HG02763 (cell line): ENCODE data around the gene CCDC187.
"Not testable (repeated sequence)": the region's sequence is repeated elsewhere in the genome, so short reads cannot be mapped to it uniquely, and the experiment has no call there.

ENCODE experiments used
- ATAC-seq: cut with Tn5 transposase; IDR thresholded peaks from one replicate; pipeline ENCODE4 v1.9.1; 2021; ENCODE audit warnings: mild to moderate bottlenecking, moderate library complexity; ENCODE audit not compliant: unreplicated experiment

CCDC187 gene

DNA sequence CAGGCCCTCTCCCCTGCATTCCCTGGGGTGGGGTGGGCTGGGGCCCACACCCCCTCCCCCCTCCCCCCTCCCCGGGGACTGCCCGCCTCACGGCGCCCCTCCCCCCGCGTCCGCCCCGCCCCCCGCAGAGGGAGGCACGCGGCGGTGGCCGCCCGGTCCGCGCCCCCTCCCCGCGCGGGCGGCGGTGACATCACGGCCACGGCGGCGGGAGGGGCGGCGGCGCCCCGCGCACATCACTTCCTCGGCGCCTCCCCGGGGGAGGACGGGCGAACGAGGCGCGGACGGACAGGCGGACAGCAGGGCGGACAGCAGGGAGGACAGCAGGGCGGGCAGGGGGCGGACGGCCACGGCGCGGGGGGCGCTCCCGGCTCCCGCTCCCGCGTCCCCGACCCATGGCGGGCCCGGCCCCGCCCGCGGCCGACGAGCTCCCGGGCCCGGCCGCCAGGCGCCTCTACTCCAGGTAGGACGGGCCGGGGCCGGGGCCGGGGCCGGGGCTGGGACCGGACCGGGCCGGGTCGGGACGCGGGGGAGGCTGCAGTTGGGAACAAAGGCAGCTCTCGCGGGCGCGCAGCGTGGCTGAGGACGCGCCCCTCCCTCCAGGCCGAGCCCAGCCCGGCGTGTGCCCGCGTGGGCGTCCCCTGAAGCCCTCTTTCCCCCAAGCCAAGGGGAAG lies 23.5 kb upstream of the CCDC187 start, which contains the start of gene GPSM1:
TSS of gene GPSM1 (plus strand) at position 236 of the 671 bp plus-strand sequence. CDS start at position 393, 157 bp downstream.
- no peak for ATAC-seq

DNA sequence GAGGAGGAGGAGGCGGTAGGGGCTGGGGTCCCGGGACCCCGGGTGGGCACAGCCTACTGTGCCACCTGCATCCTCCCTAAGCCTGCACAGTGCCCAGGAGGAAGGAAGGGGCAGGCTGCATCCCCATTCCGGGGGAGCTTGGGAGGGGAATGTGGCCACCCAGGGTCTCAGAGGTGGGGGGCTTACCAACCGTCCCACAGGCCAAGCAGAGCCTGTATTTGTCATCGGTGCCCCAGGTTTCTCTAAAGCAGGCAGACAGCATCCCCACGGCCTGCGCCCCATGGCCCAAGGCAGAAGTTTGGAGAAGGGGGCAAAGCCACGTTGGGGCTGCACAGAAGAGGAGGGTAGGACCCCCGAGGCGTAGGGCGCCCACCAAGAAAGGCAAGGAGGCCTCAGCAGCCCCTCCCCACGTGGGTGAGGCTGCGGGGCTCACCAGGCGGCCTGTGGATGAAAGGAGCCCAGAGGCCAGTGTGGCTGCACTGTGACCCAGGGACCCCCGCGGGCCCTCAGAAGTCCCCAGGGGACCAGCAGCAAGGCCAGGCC lies 22.9 kb upstream of the CCDC187 start:
- no peak for ATAC-seq

DNA sequence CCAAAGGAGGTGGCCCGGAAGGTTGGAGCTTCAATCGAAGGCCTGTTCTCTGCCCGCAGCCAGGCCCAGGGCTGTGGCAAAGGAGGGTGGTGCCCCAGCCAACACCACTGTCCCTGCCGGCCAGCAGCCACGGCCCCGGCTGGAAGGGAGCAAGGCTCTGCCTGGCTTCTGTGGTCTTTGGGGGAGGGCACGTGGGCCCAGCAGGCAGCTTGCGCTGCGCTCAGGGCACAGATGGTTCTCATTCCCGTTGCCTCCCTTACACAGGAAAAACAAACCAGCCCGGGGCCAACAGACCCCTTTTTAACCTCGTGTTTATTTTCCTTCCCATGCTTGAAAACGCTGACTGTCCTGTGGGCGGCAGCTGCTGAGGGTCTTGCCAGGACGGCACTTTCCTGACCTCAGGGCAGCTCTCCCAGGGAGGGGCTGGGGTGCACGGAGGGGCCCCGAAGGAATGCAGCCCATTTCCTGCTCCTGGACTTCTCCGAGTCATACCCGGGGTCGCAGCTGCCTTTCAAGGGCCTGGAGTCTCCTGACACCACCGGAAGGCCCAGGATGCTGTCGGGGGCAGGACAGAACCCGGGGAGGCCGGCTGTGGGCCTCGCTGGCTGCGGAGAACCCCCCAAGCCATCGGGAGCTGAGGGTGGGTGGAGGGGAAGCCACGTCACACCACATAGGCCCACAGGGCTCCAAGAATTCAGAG lies 22.3 kb upstream of the CCDC187 start:
- ATAC-seq: no peak

- ATAC-seq: no peak
Observed at GRCh38 chr9:136325358-136325757, 21.5 kb upstream of the CCDC187 start.

- no peak for ATAC-seq
Observed at GRCh38 chr9:136324501-136325300, 20.8 kb upstream of the CCDC187 start.

- no peak for ATAC-seq
Observed at GRCh38 chr9:136323371-136323789, 19.5 kb upstream of the CCDC187 start.

DNA sequence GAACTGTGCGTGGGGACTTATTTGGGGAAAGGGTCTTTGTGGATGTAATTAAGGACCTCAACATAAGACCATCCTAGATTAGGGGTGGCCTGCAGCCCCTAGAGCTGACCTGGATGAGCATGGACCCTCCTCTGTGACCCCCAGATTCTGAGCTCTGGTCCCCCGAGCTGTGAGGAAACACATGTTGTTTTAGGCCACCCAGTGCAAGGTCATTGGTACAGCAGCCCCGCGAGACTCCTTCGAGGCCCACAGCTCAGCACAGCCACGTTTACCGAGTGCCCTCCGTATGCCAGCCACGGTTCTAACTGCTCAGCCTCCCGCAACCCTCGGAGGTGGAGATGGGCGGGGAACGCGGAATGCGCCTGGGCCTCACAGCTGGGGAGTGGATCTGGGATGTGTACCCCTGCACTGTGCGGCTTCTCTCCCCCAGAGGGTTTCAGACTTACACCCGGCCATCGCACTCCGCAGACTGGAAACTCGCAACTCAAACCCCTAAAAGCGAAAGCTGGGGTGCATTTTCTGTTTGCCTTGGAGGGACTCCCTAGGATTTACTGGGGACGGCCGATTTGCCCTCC lies 18.9 kb upstream of the CCDC187 start:
- no peak for ATAC-seq

GRCh38 chr9:136321561-136321960 lies 17.7 kb upstream of the CCDC187 start:
- no peak for ATAC-seq

- ATAC-seq: not testable (repeated sequence)
Observed at GRCh38 chr9:136320972-136321371, 17.1 kb upstream of the CCDC187 start.

DNA sequence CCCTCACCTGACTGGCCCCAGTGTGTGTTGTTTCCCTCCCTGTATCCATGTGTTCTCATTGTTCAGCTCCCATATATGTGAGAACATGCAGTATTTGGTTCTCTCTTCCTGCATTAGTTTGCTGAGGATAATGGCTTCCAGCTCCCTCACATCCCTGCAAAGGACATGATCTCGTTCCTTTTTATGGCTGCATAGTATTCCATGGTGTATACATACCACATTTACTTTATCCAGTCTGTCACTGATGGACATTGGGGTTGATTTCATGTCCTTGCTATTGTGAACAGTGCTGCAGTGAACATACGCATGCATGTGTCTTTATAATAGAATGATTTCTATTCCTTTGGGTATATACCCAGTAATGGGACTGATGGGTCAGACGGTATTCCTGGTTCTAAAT lies 16.1 kb upstream of the CCDC187 start:
- not testable (repeated sequence) for ATAC-seq

- not testable (repeated sequence) for ATAC-seq
Observed at GRCh38 chr9:136319244-136319643, 15.3 kb upstream of the CCDC187 start.

DNA sequence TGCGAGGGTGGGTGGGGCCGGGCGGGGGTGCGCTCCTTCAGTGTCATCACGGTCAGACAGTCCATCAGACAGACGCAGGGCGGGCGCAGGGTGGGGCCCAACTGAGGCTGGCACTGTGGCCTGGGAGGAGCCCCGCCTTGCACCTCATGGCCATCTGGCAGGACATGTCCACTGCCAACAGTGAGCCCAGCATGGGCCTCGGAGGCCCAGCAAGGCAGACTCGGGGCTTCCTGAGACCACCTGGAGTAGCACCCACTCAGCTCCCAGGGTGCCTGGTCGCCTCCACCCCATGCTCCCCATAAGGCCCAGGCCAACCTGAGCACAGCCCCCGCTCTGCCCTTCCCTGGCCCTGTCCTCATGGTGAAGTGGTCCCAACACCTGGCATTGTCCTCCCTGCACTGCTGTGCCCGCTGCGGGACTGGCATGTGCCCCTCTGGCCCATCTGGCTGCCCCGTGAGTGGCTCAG lies 14.9 kb upstream of the CCDC187 start:
- no peak for ATAC-seq

DNA sequence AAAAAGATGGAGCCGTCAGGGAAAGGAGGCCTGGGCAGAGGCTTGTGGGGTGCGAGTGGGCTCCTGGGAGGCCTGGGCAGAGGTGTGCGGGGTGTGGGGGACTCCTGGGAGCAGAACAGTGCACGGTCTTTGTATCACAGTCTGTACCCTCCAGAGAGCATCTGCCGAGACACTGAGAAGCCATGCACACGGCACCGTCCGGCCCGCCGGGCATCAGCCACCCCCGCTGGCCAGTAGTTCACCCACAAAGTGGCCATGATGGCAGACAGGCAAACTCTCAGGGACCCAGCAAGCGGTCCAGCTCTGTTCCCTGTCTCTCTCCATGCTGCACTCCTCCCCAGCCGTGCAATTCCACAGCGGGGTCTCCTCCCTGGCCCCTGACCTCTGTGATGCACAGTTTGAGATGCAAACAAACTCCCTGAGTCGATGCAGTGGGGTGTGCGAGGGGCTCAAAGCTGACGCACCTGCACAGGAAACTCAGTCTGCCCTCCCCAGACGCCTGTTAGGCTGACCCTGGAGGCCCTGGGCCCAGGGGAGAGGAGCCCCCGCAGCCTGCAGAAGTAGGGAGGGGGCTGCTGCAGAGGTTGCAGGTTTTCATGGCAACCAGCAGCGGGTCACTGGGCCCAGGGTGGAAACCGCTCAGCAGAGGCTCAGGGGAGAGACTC lies 14.3 kb upstream of the CCDC187 start:
- ATAC-seq: no peak

DNA sequence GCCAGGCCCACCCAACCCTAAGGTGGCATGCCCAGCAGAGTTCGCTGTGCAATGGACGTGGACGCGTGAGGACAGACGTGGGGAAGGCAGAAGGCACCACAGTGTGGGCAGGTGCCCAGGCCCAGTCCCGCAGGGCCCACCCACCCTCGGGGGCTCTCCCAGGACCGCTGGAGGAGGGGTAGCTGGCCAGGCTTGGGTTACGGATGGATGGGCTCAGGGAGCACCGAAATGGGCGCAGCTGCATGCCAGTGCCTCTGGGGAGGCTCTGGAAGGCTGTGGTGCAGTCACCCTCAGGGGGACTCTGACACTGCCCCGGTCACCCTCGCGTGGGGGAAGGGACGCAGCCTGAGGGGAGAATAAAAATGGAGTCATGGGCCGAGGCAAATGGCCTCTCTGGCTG lies 13.8 kb upstream of the CCDC187 start:
- ATAC-seq: no peak

DNA sequence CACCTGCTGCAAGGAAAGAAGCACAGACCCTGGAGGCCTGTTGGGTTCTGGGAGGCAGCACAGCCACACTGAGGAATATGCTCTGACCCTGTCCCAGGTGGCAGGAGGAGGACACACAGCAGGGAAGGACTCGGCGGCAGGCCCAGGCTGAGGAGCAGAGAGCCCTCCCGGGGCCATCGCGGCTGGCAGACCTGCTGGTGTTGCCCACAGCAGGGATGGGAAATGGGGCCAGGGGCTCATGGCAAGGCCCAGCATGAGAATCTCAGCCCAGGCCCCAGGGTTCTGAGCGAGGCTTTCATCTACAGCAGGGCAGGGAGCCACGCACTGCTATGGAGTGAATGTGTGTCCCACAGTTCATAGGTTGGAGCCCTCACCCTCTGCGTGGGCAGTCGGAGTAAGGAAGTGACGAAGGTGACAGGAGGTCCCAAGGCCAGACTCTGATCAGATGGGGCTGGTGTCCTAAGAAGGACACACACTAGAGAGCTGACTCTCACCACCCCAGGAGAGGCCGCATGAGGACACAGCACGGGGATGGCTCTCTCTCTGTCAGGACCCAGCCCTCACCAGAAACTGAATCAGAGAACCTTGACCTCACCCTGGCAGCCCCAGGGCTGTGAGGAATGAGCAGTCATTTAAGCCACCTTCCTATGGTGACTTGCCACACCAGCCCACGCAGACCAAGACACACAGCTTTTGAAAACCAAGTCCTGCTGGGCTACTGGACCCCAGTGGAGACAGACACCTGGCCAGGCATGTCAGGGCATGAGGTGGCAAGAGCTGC lies 13.2 kb upstream of the CCDC187 start:
- no peak for ATAC-seq

- no peak for ATAC-seq
Observed at GRCh38 chr9:136316271-136316751, 12.4 kb upstream of the CCDC187 start.

DNA sequence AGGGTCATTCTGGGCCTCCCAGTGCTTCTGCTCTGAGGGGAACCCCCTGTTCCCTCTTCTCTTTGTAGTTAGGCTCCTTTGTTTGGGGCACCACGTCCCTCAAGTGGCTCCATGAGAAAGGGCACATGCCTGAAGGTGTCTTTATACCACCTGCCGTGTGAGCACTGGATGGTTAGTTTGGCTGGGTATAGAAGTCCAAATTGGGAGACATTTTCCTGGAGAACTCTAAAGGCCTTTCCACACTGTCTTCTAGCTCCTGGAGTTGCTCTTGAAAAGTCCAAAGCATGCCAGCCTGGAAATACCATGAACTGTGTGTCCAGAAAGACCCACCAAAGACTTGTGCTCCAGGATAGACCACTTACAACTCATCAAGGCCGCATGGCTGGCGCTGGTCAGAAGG lies 11.1 kb upstream of the CCDC187 start:
- ATAC-seq: no peak

GRCh38 chr9:136314056-136314416 lies 10.1 kb upstream of the CCDC187 start:
- no peak for ATAC-seq
